OCI-M2 (cell line): ENCODE measurements around the gene CNTN2.

Source experiments
- DNase-seq: peaks from one replicate; lab custom pipeline; 2025; ENCODE audit not compliant: unreplicated experiment; lab: John Stamatoyannopoulos, UW

The CNTN2 gene

DNA sequence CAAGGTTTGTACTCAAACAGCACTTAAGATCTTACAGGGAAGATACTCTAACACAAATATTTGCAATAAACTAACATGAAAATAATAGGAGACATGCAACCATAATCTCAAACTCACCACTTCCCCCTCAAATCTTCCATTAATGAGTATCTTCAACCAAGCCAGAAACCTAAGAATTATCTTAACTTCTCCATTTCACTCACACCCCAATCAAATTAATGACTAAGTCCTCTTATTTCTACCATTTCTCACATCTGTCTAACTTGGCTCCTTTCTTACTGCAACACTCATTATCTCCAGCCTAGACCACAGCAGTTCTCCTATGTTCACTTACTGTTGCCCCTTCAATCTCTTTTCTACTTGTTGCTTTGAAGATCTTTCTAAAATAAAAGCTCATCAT lies 68.3 kb downstream of the CNTN2 start:
- no peak for DNase-seq

DNA sequence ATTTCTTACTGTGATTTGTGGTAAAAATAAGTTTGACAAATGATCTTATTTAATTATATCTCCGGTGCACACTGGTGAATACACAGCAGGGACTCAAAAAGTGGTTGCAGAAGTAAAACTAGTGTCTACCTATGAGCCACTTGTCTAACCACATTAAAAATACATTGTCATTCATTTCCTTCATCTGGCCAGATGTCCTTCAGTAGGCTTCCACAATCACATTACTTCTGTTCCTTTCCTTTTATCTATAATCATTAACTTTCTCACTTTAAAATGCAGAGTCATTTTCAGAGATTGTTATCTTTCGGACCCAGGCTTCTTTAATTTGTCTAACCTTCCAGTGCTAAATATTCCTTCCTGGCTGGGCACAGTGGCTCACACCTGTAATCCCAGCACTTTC lies 75.7 kb downstream of the CNTN2 start:
- DNase-seq: no peak

DNA sequence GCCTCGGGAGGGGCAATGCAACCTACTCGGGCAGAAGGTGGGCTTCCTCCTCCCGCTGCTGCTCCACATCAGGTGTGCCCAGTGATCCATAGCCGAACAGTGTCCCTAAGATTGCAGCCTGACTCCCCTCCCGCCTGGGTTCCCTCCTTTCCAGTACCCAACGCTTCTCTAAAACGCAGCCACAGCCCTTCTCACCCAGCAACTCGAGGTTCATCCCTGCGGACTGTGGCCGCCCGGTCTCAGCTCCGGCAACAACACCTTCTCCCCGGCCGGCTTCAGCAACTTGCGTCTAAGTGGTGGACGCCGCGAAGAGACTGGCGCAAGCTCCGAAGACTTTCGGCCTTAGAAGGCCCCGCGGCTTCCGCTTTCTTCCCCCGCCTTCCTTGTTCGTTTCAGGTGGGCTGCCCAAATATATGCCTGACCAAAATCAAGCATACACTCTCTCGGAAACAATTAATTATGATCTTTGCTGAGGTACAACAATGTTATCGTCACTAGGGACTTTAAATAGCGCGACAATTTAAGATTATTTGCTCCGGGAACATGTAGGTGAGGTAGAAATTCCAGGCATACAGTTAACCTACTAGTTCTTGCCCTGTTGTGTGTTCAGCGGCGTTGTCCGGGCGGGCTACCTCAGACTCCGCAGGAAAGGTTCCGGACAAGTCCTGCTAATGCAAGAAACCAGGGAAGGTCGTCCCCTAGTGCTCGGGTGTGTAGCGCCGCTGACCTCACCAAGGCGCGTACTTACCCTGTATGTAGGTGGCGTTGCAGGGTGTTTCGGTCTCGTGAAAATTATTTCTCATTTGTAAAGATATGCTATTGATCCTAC lies 78.9 kb downstream of the CNTN2 start, which contains the start of gene RBBP5:
TSS of gene RBBP5 (minus strand) at position 319 of the 829 bp plus-strand sequence. CDS start at position 214, 105 bp downstream.
- DNase-seq: peak; percentile 91

DNA sequence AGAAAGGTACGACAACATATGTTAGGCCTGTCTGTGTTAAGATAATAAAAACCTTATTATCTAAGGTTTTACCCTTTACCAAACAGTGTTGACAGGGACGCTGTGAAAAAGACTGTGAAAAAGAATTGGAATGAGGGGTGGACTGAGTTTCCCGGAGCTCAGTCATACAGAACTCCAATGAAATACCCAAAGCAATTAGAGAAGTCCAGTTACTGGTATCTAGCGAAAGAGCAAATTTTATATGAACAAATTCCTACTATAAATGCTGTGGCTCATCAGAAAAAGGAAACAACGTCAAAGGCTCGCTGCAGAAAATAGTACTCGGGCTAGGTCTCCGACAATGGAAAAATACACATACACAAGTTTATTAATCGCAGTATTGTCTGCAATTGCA lies 79.5 kb downstream of the CNTN2 start:
- no peak for DNase-seq

DNA sequence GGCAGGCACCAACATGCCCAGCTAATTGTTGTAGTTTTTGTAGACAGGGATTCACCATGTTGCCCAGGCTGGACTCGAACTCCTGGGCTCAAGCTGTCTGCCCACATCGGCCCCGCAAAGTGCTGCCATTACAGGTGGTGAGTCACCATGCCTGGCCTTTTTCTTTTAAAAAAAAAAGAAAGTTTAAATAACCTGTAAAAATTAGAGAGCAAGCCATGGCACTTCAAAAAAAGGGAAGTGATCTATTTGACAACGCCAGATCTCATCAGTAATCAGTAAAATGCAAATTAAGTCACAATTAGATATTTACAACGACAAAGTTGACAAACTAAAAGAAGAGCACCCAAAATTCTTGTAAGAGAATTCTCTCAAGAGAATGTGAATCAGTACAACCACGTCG lies 81.7 kb downstream of the CNTN2 start:
- DNase-seq: no peak

DNA sequence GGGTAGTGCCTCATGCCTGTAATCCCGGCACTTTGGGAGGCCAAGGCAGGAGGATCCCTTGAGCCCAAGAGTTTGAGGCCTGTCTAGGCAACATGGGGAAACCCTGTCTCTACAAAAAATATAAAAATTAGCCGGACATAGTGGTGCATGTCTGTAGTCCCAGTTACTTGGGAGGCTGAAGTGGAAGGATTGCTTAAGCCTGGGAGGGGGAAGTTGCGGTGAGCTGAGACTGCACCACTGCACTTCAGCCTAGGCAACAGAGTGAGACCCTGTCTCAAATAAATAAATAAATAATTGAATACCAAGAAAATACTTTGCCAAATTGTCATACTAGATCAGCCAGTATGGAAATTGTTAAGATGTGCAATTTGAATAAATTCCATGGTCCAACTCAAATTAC lies 84.6 kb downstream of the CNTN2 start:
- DNase-seq: no peak
